DND-41 (cell line): ENCODE measurements around the gene USP7.

ENCODE experiments used
- ATAC-seq: fragments of 200-7000 bp; cut with Tn5 transposase; 3 replicates; pipeline ENCODE4 v1.9.1; 2021; ENCODE audit warnings: low read depth; ENCODE audit not compliant: insufficient read depth
- DNase-seq: peaks from one replicate; pipeline ENCODE4 v3.0.0-alpha.2; 2020
- H2AFZ ChIP-seq: 2 replicates; pipeline ENCODE4 v1.6.0; 2012; ENCODE audit warnings: low read depth, low read length
- H3K27ac ChIP-seq: 2 replicates; pipeline ENCODE4 v1.5.1; 2012; ENCODE audit warnings: low read length, inconsistent platforms
- H3K27me3 ChIP-seq: fragments of 200-600 bp; sonication (generic); 2 replicates; pipeline ENCODE4 v1.6.0; 2012; ENCODE audit warnings: low read length, mild to moderate bottlenecking, inconsistent platforms; ENCODE audit not compliant: insufficient read depth, poor library complexity
- H3K36me3 ChIP-seq: 2 replicates; pipeline ENCODE4 v1.5.1; 2012; ENCODE audit warnings: low read length, inconsistent platforms; ENCODE audit not compliant: insufficient read depth
- H3K4me1 ChIP-seq: 2 replicates; pipeline ENCODE4 v1.5.1; 2012; ENCODE audit warnings: mild to moderate bottlenecking, low read length; ENCODE audit not compliant: insufficient read depth
- H3K4me2 ChIP-seq: 2 replicates; pipeline ENCODE4 v1.6.0; 2012; ENCODE audit warnings: mild to moderate bottlenecking, moderate library complexity, low read length, inconsistent platforms; ENCODE audit not compliant: insufficient read depth
- H3K4me3 ChIP-seq, 2 experiments: fragments of 200-600 bp in 1 of 2; shearing (Covaris generic) in 1 of 2; 2 replicates each; pipeline ENCODE4 v1.5.1; 2012 to 2016; ENCODE audit warnings: inconsistent platforms in 2 of 2, low read length in 2 of 2, mild to moderate bottlenecking in 2 of 2, low read depth in 1 of 2, moderate library complexity in 1 of 2
- H3K79me2 ChIP-seq: 2 replicates; pipeline ENCODE4 v1.6.0; 2012; ENCODE audit warnings: low read length, inconsistent platforms; ENCODE audit not compliant: insufficient read depth
- H3K9ac ChIP-seq: 2 replicates; pipeline ENCODE4 v1.6.0; 2012; ENCODE audit warnings: low read depth, mild to moderate bottlenecking, inconsistent platforms, low read length, moderate library complexity
- H3K9me3 ChIP-seq: 2 replicates; pipeline ENCODE4 v1.5.1; 2012; ENCODE audit warnings: low read length, moderate library complexity, mild to moderate bottlenecking, inconsistent platforms; ENCODE audit not compliant: insufficient read depth, severe bottlenecking
- H4K20me1 ChIP-seq: 2 replicates; pipeline ENCODE4 v1.6.0; 2012; ENCODE audit warnings: low read length; ENCODE audit not compliant: insufficient read depth
- EZH2 ChIP-seq: IDR thresholded peaks from 3 replicates; pipeline ENCODE4 v1.6.1; 2012; ENCODE audit warnings: borderline replicate concordance, low read depth, mild to moderate bottlenecking, moderate library complexity, low read length, inconsistent platforms; ENCODE audit not compliant: severe bottlenecking
- TF ChIP-seq, protein P1 (sequence below): IDR thresholded peaks from 2 replicates; pipeline ENCODE4 v1.5.1; 2012; ENCODE audit warnings: borderline replicate concordance, low read length, moderate library complexity, mild to moderate bottlenecking; ENCODE audit not compliant: poor library complexity, severe bottlenecking; ENCODE audit errors: extremely low read depth

USP7 gene

DNA sequence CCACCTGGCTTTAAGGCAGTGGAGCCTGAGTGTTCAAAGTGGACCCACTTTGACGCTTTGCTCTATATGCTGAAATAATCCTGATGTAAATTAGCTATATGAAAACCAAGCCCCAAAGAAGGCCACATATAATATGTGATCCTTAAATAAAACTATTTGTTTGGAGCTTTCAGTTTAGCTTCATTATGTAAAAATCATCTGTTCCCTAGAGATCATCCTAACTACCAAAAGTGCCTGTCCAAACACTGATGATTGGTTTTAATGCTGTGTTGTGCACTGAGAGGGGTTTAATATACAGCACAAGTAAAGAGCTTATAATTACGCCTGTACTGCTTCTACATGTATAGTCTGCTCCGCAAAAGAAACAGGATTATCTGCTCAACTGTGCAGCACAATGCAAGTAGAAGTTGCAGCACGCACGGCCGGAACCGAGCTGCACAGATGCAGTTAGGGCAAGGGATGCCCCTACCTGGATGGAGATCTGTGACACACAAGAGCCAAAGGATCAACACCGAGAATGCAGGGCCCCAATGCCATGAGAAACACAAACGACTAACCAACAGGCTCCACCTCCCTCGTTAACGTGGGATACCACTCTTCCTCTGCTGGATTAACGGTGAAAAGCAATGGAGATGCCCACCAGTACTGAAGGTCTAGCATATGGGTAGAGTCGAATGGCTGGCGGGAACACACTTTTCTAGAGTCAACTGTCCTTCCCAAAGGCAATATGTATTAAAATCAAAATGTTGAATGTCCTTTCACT, 20.5 kb downstream of the USP7 start:
- no peaks in the 10 kb centered on the region for H3K27me3 ChIP-seq
- TF ChIP-seq EZH2 = no peak
- TF ChIP-seq, protein P1, sequence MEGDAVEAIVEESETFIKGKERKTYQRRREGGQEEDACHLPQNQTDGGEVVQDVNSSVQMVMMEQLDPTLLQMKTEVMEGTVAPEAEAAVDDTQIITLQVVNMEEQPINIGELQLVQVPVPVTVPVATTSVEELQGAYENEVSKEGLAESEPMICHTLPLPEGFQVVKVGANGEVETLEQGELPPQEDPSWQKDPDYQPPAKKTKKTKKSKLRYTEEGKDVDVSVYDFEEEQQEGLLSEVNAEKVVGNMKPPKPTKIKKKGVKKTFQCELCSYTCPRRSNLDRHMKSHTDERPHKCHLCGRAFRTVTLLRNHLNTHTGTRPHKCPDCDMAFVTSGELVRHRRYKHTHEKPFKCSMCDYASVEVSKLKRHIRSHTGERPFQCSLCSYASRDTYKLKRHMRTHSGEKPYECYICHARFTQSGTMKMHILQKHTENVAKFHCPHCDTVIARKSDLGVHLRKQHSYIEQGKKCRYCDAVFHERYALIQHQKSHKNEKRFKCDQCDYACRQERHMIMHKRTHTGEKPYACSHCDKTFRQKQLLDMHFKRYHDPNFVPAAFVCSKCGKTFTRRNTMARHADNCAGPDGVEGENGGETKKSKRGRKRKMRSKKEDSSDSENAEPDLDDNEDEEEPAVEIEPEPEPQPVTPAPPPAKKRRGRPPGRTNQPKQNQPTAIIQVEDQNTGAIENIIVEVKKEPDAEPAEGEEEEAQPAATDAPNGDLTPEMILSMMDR = no peak
- H2AFZ ChIP-seq = no peak overlapping the region
- no peak overlapping the region for H3K9ac ChIP-seq
- no peak overlapping the region for H3K4me3 ChIP-seq
- H3K4me2 ChIP-seq = no peak overlapping the region
- H3K9me3 ChIP-seq = no peaks in the 10 kb centered on the region
- H3K27ac ChIP-seq = no peak overlapping the region
- H3K36me3 ChIP-seq = peaks cover 10% of the 10 kb centered on the region
- H4K20me1 ChIP-seq = peaks cover 99% of the 10 kb centered on the region
- peaks cover 21% of the 10 kb centered on the region; the same call in 1 of the 2 replicates for H3K4me1 ChIP-seq
- H3K79me2 ChIP-seq = peaks cover 100% of the 10 kb centered on the region
- ATAC-seq (no peak), DNase-seq (no peak)

GRCh38 chr16:8941718-8942344, 21.9 kb downstream of the USP7 start:
- Histone ChIP-seq H3K4me3 (no peak overlapping the region), H3K4me1 (peaks cover 21% of the 10 kb centered on the region; the same call in 1 of the 2 replicates), H3K9me3 (no peaks in the 10 kb centered on the region), H3K79me2 (peaks cover 100% of the 10 kb centered on the region), H4K20me1 (peaks cover 99% of the 10 kb centered on the region), H3K27ac (no peak overlapping the region), H2AFZ (no peak overlapping the region), H3K4me2 (no peak overlapping the region), H3K9ac (no peak overlapping the region), H3K27me3 (no peaks in the 10 kb centered on the region), H3K36me3 (peaks cover 10% of the 10 kb centered on the region)
- no peak for ATAC-seq
- no peak for DNase-seq
- TF ChIP-seq, protein P1 = no peak
- TF ChIP-seq EZH2 = no peak

DNA sequence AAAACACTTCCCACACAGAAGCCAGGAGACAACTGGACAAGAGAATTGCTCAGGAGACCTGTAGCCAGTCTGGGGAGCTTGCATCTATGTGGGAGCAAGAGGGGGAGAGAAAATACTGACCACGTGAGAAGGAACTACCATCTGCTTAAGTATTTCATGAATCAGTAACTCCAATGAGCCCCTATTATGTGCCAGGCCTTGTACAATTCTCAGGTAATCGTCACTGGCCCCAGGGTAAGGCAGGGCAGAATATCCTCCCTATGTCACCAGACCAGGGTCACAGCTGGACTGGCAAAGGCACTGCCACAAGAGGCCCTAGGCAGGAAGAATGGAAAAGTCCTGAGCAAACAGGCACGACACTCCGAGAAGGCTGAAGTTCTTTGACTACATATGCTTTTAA, 25.9 kb downstream of the USP7 start:
- Histone ChIP-seq H3K27ac (no peak overlapping the region), H3K9ac (no peak overlapping the region), H3K36me3 (peaks cover 10% of the 10 kb centered on the region), H3K4me1 (no peaks in the 10 kb centered on the region), H3K4me2 (no peak overlapping the region), H2AFZ (no peak overlapping the region), H4K20me1 (peaks cover 99% of the 10 kb centered on the region), H3K27me3 (no peaks in the 10 kb centered on the region), H3K9me3 (no peaks in the 10 kb centered on the region), H3K4me3 (no peak overlapping the region), H3K79me2 (peaks cover 100% of the 10 kb centered on the region)
- ATAC-seq (no peak), DNase-seq (no peak)
- no peak for TF ChIP-seq EZH2
- TF ChIP-seq, protein P1 = no peak
